Measurements from ENCODE around the gene RPS6KB2.

The RPS6KB2 gene

GRCh38 chr11:67428052-67429001, at the start of gene RPS6KB2:
Gene RPS6KB2, plus strand, starts transcription at chr11:67428494. Its CDS starts 52 bp downstream, at chr11:67428546.
- Histone ChIP-seq H3K27me3 (no peaks in the 10 kb centered on the region), H3K4me3 (peak within 1 kb of the TSS; percentile 63 to 77), H3K4me1 (peaks cover 0 to 25% (median 18%) of the 10 kb centered on the region in 4 donors), H3K36me3 (peaks cover 32 to 35% (median 33%) of the 10 kb centered on the region in 3 donors), H3K27ac (peak within 1 kb of the TSS; percentile 84 to 87), H3K9me3 (no peaks in the 10 kb centered on the region)
- DNase-seq, result peak; percentile 99
- no peak for TF ChIP-seq CTCF (IDR thresholded peaks at IDR 0.05)
- intact Hi-C loops (cut with DNase I; ENCODE audit: low total_unique reads), result no loop called here

GRCh38 chr11:67378544-67378943, 49.8 kb upstream of the RPS6KB2 start:
- peaks cover 0 to 10% of the 10 kb centered on the region in 2 donors for H3K27me3 ChIP-seq
- H3K27ac ChIP-seq, result no peak overlapping the region

GRCh38 chr11:67379061-67380058, 48.9 kb upstream of the RPS6KB2 start:
- no peak for DNase-seq
- H3K27me3 ChIP-seq, result peaks cover 0 to 10% of the 10 kb centered on the region in 2 donors
- intact Hi-C loops (cut with DNase I; ENCODE audit: low total_unique reads), result loop anchor here (10.0 kb wide), 1 partner anchor 115 kb away; the partner anchor contains the start of gene GRK2

More at GRCh38 chr11:67378544-67378943, 49.8 kb upstream of the RPS6KB2 start:
- Histone ChIP-seq H3K36me3 (no peaks in the 10 kb centered on the region), H3K9me3 (no peaks in the 10 kb centered on the region), H3K4me1 (peaks cover 6 to 22% (median 18%) of the 10 kb centered on the region in 4 donors), H3K4me3 (no peak overlapping the region)
- no peak for TF ChIP-seq CTCF (IDR thresholded peaks at IDR 0.05)
- intact Hi-C loops (cut with DNase I; ENCODE audit: low total_unique reads), result loop anchor here (10.0 kb wide), 1 partner anchor 114 kb away; the partner anchor contains the start of gene GRK2
- no peak for DNase-seq

GRCh38 chr11:67381244-67381972, 46.9 kb upstream of the RPS6KB2 start:
- H3K4me3 ChIP-seq, result no peak overlapping the region
- no peaks in the 10 kb centered on the region for H3K9me3 ChIP-seq
- peak in 1 of 2 donors; percentile 63 for DNase-seq
- TF ChIP-seq CTCF (IDR thresholded peaks at IDR 0.05), result no peak
- no peaks in the 10 kb centered on the region for H3K36me3 ChIP-seq
- peaks cover 0 to 10% of the 10 kb centered on the region in 2 donors for H3K27me3 ChIP-seq
- intact Hi-C loops (cut with DNase I; ENCODE audit: low total_unique reads), result no loop called here
- no peak overlapping the region for H3K27ac ChIP-seq
- H3K4me1 ChIP-seq, result peaks cover 0 to 10% (median 8%) of the 10 kb centered on the region in 4 donors

More at GRCh38 chr11:67379061-67380058, 48.9 kb upstream of the RPS6KB2 start:
- Histone ChIP-seq H3K36me3 (no peaks in the 10 kb centered on the region), H3K4me1 (peaks cover 4 to 14% (median 10%) of the 10 kb centered on the region in 4 donors), H3K4me3 (no peak overlapping the region), H3K9me3 (no peaks in the 10 kb centered on the region), H3K27ac (peak overlapping the region in 1 of 2 donors; percentile 22)
- no peak for TF ChIP-seq CTCF (IDR thresholded peaks at IDR 0.05)
